HepG2 (cell line): ENCODE measurements around the gene NUDT21.

Experiments
- BCL6 ChIP-seq: IDR thresholded peaks from 2 replicates; pipeline ENCODE4 v1.6.1; 2016; ENCODE audit warnings: missing genetic modification reagents, missing compliant biosample characterization
- BRCA1 ChIP-seq: sonication (generic); formaldehyde crosslinking; IDR thresholded peaks from 2 replicates; pipeline ENCODE4 v1.4.0; 2020; ENCODE audit warnings: missing genetic modification reagents
- HNRNPH1 ChIP-seq: fragments of 200-400 bp; formaldehyde crosslinking; optimal IDR thresholded peaks from 2 replicates; pipeline ENCODE3; 2017; ENCODE audit warnings: mild to moderate bottlenecking, low read depth, low read length
- MIXL1 ChIP-seq: IDR thresholded peaks from 2 replicates; pipeline ENCODE4 v1.6.1; 2016
- POLR2AphosphoS5 ChIP-seq: IDR thresholded peaks from 2 replicates; pipeline ENCODE4 v1.6.1; 2012; ENCODE audit warnings: low read depth, low read length
- ZSCAN30 ChIP-seq: sonication (generic); formaldehyde crosslinking; IDR thresholded peaks from 2 replicates; pipeline ENCODE4 v1.5.0; 2020; ENCODE audit warnings: mild to moderate bottlenecking, missing genetic modification reagents

GRCh38 chr16:56450986-56451752 is at the start of gene NUDT21, which contains the start of gene OGFOD1:
- TF ChIP-seq HNRNPH1 = no peak
- peak; percentile 63 for TF ChIP-seq MIXL1 (CRISPR knock-in tag)
- no peak for TF ChIP-seq ZSCAN30 (CRISPR knock-in tag)
- TF ChIP-seq BCL6 (CRISPR knock-in tag) = no peak
- peak; percentile 91 for TF ChIP-seq POLR2AphosphoS5
- peak; percentile 73; the same call in 1 of the 2 replicates for TF ChIP-seq BRCA1 (CRISPR knock-in tag)
